ENCODE results near the gene KANSL1. TPM values are rescaled to one million over a fixed set of nuclear protein-coding genes. Genes with fewer than 3 reads are reported as not detected.
"Not testable (repeated sequence)": the region's sequence is repeated elsewhere in the genome, so short reads cannot be mapped to it uniquely, and the experiment has no call there.

The KANSL1 gene
- total and polyA plus RNA-seq, 2 donors from 2014 or later, result 13.7 to 97.3 TPM

- no peaks in the 10 kb centered on the region for H3K36me3 ChIP-seq (ENCODE audit: control insufficient read depth in 2 of 3, insufficient read depth in 3 of 3, low read length in 3 of 3)
- TF ChIP-seq, protein P1, sequence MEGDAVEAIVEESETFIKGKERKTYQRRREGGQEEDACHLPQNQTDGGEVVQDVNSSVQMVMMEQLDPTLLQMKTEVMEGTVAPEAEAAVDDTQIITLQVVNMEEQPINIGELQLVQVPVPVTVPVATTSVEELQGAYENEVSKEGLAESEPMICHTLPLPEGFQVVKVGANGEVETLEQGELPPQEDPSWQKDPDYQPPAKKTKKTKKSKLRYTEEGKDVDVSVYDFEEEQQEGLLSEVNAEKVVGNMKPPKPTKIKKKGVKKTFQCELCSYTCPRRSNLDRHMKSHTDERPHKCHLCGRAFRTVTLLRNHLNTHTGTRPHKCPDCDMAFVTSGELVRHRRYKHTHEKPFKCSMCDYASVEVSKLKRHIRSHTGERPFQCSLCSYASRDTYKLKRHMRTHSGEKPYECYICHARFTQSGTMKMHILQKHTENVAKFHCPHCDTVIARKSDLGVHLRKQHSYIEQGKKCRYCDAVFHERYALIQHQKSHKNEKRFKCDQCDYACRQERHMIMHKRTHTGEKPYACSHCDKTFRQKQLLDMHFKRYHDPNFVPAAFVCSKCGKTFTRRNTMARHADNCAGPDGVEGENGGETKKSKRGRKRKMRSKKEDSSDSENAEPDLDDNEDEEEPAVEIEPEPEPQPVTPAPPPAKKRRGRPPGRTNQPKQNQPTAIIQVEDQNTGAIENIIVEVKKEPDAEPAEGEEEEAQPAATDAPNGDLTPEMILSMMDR (IDR thresholded peaks at IDR 0.05; ENCODE audit: borderline replicate concordance, extremely low read depth, insufficient read depth), result no peak
- FAIRE-seq (no peak), DNase-seq (peak in 1 of 5 donors; percentile 38)
- peaks cover 0 to 29% (median 17%) of the 10 kb centered on the region in 3 donors for H3K4me1 ChIP-seq (ENCODE audit: control insufficient read depth in 2 of 3, insufficient read depth in 2 of 3, low read depth in 1 of 3, low read length in 3 of 3)
- intact Hi-C loops (cut with DNase I), result no loop called here
- no peak overlapping the region for H3K27ac ChIP-seq (ENCODE audit: low read depth in 2 of 2, low read length in 2 of 2)
- H3K9ac ChIP-seq (ENCODE audit: low read length in 3 of 3), result no peak overlapping the region
- no peaks in the 10 kb centered on the region for H3K9me3 ChIP-seq (ENCODE audit: control insufficient read depth in 2 of 3, insufficient read depth in 1 of 3, low read length in 3 of 3)
- H3K4me3 ChIP-seq (ENCODE audit: low read length in 3 of 3), result no peak overlapping the region
- H3K27me3 ChIP-seq (ENCODE audit: control insufficient read depth, insufficient read depth, low read length), result no peaks in the 10 kb centered on the region
These were observed 8.5 kb downstream of the KANSL1 start for GRCh38 chr17:46184696-46185095.

DNA sequence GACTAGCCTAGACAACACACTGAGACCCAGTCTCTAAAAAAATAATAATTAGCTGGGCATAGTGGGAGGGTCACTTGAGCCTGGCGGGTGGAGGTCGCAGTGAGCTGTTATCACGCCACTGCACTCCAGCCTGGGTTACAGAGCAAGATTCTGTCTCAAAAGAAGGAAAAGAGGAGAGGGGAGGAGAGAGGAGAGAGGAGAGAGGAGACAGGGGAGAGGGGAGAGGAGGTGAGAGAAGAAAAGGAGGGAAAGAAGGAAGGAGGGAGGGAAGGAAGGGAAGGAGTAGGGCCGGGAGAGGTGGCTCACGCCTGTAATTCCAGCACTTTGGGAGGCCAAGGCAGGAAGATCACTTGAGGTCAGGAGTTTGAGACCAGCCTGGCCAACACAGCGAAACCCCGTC lies 9.8 kb downstream of the KANSL1 start:
- H3K27ac ChIP-seq (ENCODE audit: low read depth in 2 of 2, low read length in 2 of 2); H3K36me3 ChIP-seq (ENCODE audit: control insufficient read depth in 2 of 3, insufficient read depth in 3 of 3, low read length in 3 of 3); H3K4me3 ChIP-seq (ENCODE audit: low read length in 3 of 3); H3K9ac ChIP-seq (ENCODE audit: low read length in 3 of 3); H3K9me3 ChIP-seq (ENCODE audit: control insufficient read depth in 2 of 3, insufficient read depth in 1 of 3, low read length in 3 of 3); intact Hi-C loops (cut with DNase I); FAIRE-seq; H3K27me3 ChIP-seq (ENCODE audit: control insufficient read depth, insufficient read depth, low read length): not testable (repeated sequence)
- H3K4me1 ChIP-seq (ENCODE audit: control insufficient read depth in 2 of 3, insufficient read depth in 2 of 3, low read depth in 1 of 3, low read length in 3 of 3), result peaks cover 0 to 35% (median 22%) of the 10 kb centered on the region in 3 donors
- peak in 1 of 5 donors; percentile 46 for DNase-seq

DNA sequence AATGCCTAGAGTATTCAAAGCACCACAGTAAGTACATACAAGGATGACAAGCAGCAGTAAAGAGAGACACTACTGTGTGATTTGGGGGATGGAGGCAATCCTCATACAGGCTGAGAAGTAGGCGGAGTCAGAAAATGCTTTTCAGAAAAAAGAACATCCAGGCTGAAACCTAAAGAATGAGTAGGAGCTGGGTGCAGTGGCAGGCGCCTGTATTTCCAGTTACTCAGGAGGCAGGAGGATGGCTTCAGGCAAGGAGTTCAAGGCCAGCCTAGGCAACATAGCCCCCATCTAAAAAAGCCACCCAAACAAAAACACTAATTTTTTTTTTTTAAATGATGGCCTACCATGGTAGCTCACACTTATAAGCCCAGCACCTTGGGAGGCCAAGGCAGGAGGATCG lies 10.3 kb downstream of the KANSL1 start:
- H3K9ac ChIP-seq (ENCODE audit: low read length in 3 of 3), result no peak overlapping the region
- no peaks in the 10 kb centered on the region for H3K27me3 ChIP-seq (ENCODE audit: control insufficient read depth, insufficient read depth, low read length)
- DNase-seq (no peak), FAIRE-seq (no peak)
- H3K9me3 ChIP-seq (ENCODE audit: control insufficient read depth in 2 of 3, insufficient read depth in 1 of 3, low read length in 3 of 3), result no peaks in the 10 kb centered on the region
- peaks cover 0 to 32% (median 22%) of the 10 kb centered on the region in 3 donors for H3K4me1 ChIP-seq (ENCODE audit: control insufficient read depth in 2 of 3, insufficient read depth in 2 of 3, low read depth in 1 of 3, low read length in 3 of 3)
- no peak overlapping the region for H3K27ac ChIP-seq (ENCODE audit: low read depth in 2 of 2, low read length in 2 of 2)
- TF ChIP-seq, protein P1 (IDR thresholded peaks at IDR 0.05; ENCODE audit: borderline replicate concordance, extremely low read depth, insufficient read depth), result no peak
- intact Hi-C loops (cut with DNase I), result no loop called here
- no peak overlapping the region for H3K4me3 ChIP-seq (ENCODE audit: low read length in 3 of 3)
- H3K36me3 ChIP-seq (ENCODE audit: control insufficient read depth in 2 of 3, insufficient read depth in 3 of 3, low read length in 3 of 3), result no peaks in the 10 kb centered on the region

- DNase-seq, result no peak
- no peak overlapping the region for H3K9ac ChIP-seq (ENCODE audit: low read length in 3 of 3)
- peaks cover 0 to 31% (median 28%) of the 10 kb centered on the region in 3 donors for H3K4me1 ChIP-seq (ENCODE audit: control insufficient read depth in 2 of 3, insufficient read depth in 2 of 3, low read depth in 1 of 3, low read length in 3 of 3)
- TF ChIP-seq, protein P1 (IDR thresholded peaks at IDR 0.05; ENCODE audit: borderline replicate concordance, extremely low read depth, insufficient read depth), result no peak
- no peak for FAIRE-seq
- no peak overlapping the region for H3K4me3 ChIP-seq (ENCODE audit: low read length in 3 of 3)
- intact Hi-C loops (cut with DNase I), result no loop called here
- H3K36me3 ChIP-seq (ENCODE audit: control insufficient read depth in 2 of 3, insufficient read depth in 3 of 3, low read length in 3 of 3), result no peaks in the 10 kb centered on the region
- H3K27ac ChIP-seq (ENCODE audit: low read depth in 2 of 2, low read length in 2 of 2), result no peak overlapping the region
- H3K9me3 ChIP-seq (ENCODE audit: control insufficient read depth in 2 of 3, insufficient read depth in 1 of 3, low read length in 3 of 3), result no peaks in the 10 kb centered on the region
- no peaks in the 10 kb centered on the region for H3K27me3 ChIP-seq (ENCODE audit: control insufficient read depth, insufficient read depth, low read length)
These were observed 11.3 kb downstream of the KANSL1 start for GRCh38 chr17:46181940-46182339.

DNA sequence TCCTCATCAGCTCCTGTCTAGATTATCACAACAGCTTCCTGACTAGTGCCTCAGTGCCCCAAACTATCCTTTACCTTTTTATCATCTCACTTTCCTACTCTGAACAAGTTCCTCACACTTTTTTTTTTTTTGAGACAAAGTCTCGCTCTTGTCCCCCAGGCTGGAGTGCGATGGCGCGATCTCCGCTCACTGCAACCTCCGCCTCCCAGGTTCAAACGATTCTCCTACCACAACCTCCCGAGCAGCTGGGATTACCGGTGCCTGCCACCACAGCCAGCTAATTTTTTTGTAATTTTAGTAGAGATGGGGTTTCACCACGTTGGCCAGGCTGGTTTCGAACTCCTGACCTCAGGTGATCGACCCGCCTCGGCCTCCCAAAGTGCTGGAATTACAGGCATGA lies 11.9 kb downstream of the KANSL1 start:
- FAIRE-seq; H3K27ac ChIP-seq (ENCODE audit: low read depth in 2 of 2, low read length in 2 of 2); H3K4me3 ChIP-seq (ENCODE audit: low read length in 3 of 3); H3K36me3 ChIP-seq (ENCODE audit: control insufficient read depth in 2 of 3, insufficient read depth in 3 of 3, low read length in 3 of 3); H3K9ac ChIP-seq (ENCODE audit: low read length in 3 of 3); DNase-seq; intact Hi-C loops (cut with DNase I); H3K9me3 ChIP-seq (ENCODE audit: control insufficient read depth in 2 of 3, insufficient read depth in 1 of 3, low read length in 3 of 3); H3K27me3 ChIP-seq (ENCODE audit: control insufficient read depth, insufficient read depth, low read length): not testable (repeated sequence)
- H3K4me1 ChIP-seq (ENCODE audit: control insufficient read depth in 2 of 3, insufficient read depth in 2 of 3, low read depth in 1 of 3, low read length in 3 of 3), result peaks cover 0 to 32% (median 30%) of the 10 kb centered on the region in 3 donors

Measured in kidney (tissue), 14 donors.